GM04504 (cell line): Measurements from ENCODE around the gene FAM20C.

Source experiments
- DNase-seq: peaks from one replicate; pipeline ENCODE4 v3.0.0-alpha.2; 2012; ENCODE audit warnings: low read depth

FAM20C gene

GRCh38 chr7:159370-160270 is 32.8 kb upstream of the FAM20C start:
- DNase-seq, result no peak

GRCh38 chr7:160958-161725 is 31.2 kb upstream of the FAM20C start:
- no peak for DNase-seq

GRCh38 chr7:162632-163297 is 29.6 kb upstream of the FAM20C start:
- no peak for DNase-seq

- no peak for DNase-seq
These were observed 29.1 kb upstream of the FAM20C start for GRCh38 chr7:163298-163695.

- no peak for DNase-seq
These were observed 28.1 kb upstream of the FAM20C start for GRCh38 chr7:163971-164881.

GRCh38 chr7:164882-165660 is 27.3 kb upstream of the FAM20C start:
- DNase-seq, result no peak

- no peak for DNase-seq
These were observed 26.6 kb upstream of the FAM20C start for GRCh38 chr7:165661-166337.

GRCh38 chr7:166338-167060 is 25.9 kb upstream of the FAM20C start:
- DNase-seq, result no peak

GRCh38 chr7:167090-167855 is 25.1 kb upstream of the FAM20C start:
- DNase-seq, result no peak

GRCh38 chr7:167976-168791 is 24.2 kb upstream of the FAM20C start:
- DNase-seq, result no peak

GRCh38 chr7:169276-170172 is 22.8 kb upstream of the FAM20C start:
- no peak for DNase-seq

- no peak for DNase-seq
These were observed 21.6 kb upstream of the FAM20C start for GRCh38 chr7:170551-171363.

GRCh38 chr7:171364-171904 is 20.9 kb upstream of the FAM20C start:
- no peak for DNase-seq

- DNase-seq, result no peak
These were observed 20.4 kb upstream of the FAM20C start for GRCh38 chr7:171912-172515.

GRCh38 chr7:173209-173918 is 19.0 kb upstream of the FAM20C start:
- DNase-seq, result no peak
